ENCODE results near the gene CAMSAP2.
"Not testable (repeated sequence)": the region's sequence is repeated elsewhere in the genome, so short reads cannot be mapped to it uniquely, and the experiment has no call there.

Gene CAMSAP2

GRCh38 chr1:200783926-200784325 is 45.2 kb downstream of the CAMSAP2 start:
- no peak for DNase-seq

DNA sequence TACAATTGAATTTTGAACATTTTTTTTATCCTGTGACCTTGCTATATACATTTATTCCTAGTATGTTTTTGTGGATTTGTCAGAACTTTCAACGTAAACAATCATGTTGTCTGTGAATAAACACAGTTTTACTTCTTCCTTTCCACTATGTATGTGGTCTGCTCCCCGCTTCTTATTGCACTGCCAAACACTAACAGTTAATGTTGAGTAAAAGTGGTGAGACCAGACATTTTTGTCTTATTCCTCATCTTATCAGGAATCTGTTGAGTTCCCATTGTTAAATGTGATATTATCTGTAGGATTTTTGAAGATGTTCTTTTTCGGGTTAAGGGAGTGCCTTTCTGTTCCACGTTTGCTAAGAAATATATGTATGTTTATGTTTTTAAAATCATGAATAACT is 45.9 kb downstream of the CAMSAP2 start:
- no peak for DNase-seq

DNA sequence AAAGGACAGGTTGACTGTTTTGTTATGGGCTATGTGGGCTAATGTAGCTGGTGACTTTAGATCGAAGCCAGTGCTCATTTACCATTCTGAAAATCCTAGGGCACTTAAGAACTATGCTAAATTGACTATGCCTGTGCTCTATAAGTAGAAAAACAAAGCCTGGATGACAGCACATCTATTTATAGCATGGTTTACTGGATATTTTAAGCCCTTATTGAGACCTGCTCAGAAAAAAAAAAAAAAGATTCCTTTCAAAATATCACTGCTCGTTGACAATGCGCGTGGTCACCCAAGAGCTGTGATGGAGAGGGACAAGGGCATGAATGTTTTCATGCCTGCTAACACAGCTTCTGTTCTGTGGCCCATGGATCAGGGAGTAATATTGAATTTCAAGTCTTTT is 48.1 kb downstream of the CAMSAP2 start:
- no peak for DNase-seq

GRCh38 chr1:200787896-200788387 is 49.2 kb downstream of the CAMSAP2 start:
- no peak for DNase-seq

DNA sequence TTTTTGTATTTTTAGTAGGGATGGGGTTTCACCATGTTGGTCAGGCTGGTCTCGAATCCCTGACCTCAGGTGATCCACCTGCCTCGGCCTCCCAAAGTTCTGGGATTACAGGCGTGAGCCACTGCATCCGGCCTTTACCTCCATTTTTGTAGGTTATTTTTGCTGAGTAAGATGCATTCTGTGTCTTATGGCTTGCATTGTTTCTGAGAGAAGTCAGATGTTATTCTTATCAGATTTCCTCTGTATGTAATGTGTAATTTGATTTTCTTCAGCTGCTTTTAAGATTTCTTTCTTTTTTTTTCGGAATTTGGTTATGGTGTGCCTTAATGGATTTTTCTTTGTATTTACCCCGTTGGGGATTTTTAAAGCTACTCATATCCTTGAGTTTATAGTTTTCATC is 52.3 kb downstream of the CAMSAP2 start:
- not testable (repeated sequence) for DNase-seq

GRCh38 chr1:200793677-200794076 is 55.0 kb downstream of the CAMSAP2 start:
- no peak for DNase-seq

GRCh38 chr1:200794506-200795065 is 55.9 kb downstream of the CAMSAP2 start:
- DNase-seq: no peak

GRCh38 chr1:200795156-200795555 is 56.5 kb downstream of the CAMSAP2 start:
- no peak for DNase-seq

- DNase-seq: no peak
Measured at GRCh38 chr1:200802042-200802441, 63.3 kb downstream of the CAMSAP2 start.

DNA sequence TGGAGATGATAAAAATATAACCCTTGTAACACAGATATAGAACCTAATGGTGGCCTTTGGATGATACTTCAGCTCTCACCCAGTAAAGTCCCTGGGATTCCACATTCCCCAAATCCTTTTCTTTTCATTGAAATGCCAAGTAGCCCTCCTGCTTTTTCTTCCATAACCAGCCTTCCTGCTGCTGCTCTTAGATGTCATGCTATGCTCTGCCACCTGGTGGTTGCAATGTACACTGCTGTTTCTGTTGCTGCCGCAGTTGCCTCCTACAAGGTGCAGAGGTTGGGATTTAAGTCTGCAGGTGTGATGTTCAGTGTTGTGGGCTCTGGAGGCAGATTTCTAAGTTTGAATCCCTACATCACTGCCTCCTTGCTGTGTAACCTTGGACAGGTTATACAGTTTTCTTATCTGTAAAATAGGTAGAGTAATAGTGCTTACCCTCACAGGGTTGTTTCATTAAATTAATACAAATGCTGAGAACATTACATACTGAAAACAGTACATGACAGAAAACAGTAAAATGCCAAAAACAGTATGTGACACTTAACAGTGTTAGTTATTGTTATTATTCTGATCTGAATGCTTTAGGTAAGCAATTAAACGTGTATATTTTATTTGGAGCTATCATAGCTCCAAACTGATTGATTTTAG is 64.3 kb downstream of the CAMSAP2 start:
- peak; percentile 68 to 79 for DNase-seq

DNA sequence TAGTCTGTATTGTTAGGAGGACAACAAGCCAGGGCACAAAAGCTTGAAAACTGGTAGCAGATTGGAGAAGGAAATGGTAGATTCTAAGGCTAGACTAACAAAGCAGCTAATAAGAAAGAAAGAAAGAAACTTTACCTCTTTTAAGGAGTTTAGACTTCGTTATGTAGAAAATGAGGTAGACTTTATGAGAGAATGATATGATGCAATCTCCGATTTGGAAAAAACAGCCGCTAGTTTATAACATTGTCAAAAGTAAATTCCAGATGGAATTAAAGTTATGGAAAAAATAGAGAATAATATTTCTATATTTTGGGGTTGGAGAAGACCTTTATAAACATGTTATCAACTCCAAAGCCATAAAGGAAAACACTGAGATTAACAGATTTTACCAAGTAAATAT is 67.0 kb downstream of the CAMSAP2 start:
- no peak for DNase-seq

GRCh38 chr1:200808846-200809245 is 70.2 kb downstream of the CAMSAP2 start:
- no peak for DNase-seq

- no peak for DNase-seq
Measured at GRCh38 chr1:200811704-200812103, 73.0 kb downstream of the CAMSAP2 start.

GRCh38 chr1:200816624-200817224 is 78.0 kb downstream of the CAMSAP2 start:
- not testable (repeated sequence) for DNase-seq

- no peak for DNase-seq
Measured at GRCh38 chr1:200818248-200818647, 79.6 kb downstream of the CAMSAP2 start.

DNA sequence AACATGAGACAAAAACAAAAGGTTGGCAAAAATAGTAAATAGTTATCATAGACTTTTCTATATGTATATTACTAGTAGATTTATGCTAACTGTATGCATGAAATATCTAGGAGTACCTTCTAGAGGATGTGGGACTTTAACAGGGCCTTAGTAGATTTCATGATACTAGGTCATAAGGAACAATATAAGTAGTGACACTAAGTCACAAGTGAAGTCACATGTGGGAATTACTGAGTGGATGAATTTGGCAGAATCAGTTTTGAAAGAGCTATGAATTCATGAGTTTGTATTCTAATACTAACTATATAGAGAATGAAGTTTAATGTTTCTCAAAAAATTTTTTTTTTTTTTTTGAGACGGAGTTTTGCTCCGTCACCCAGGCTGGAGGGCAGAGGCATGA is 81.0 kb downstream of the CAMSAP2 start:
- no peak for DNase-seq

GRCh38 chr1:200831091-200831490 is 92.4 kb downstream of the CAMSAP2 start:
- no peak for DNase-seq

DNA sequence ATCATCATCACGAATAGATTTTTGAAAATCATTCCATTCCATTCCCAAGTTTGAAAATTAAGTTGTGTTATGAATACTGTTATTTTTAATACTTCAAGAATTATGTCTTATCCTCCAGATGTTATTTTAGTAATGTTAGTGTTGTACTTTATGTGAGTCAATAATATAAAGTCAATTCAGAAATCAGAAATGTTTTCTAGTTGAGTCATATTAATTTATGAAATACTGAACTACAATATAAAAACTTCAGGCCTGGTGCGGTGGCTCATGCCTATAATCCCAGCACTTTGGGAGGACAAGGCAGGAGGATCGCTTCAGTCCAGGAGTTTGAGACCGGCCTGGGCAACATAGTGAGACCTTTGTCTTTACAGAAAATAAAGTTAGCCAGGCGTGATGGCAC is 95.7 kb downstream of the CAMSAP2 start:
- no peak for DNase-seq

DNA sequence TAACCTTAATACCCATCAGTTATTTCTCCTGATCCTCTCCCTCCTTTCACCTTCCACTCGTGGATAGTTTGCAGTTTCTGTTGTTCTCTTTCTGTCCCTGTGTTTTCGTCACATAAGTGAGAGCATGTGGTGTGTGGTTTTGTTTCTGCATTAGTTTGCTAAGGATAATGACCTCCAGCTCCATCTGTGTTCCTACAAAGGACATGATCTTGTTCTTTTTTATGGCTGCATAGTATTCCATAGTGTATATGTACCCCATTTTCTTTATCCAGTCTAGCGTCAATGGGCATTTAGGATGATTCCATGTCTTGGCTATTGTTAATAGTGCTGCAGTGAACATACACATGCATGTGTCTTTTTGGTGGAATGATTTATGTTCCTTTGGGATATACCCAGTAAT is 97.5 kb downstream of the CAMSAP2 start:
- DNase-seq: no peak

- peak; percentile 19 to 65 for DNase-seq
Measured at GRCh38 chr1:200837931-200838571, 99.4 kb downstream of the CAMSAP2 start.

DNA sequence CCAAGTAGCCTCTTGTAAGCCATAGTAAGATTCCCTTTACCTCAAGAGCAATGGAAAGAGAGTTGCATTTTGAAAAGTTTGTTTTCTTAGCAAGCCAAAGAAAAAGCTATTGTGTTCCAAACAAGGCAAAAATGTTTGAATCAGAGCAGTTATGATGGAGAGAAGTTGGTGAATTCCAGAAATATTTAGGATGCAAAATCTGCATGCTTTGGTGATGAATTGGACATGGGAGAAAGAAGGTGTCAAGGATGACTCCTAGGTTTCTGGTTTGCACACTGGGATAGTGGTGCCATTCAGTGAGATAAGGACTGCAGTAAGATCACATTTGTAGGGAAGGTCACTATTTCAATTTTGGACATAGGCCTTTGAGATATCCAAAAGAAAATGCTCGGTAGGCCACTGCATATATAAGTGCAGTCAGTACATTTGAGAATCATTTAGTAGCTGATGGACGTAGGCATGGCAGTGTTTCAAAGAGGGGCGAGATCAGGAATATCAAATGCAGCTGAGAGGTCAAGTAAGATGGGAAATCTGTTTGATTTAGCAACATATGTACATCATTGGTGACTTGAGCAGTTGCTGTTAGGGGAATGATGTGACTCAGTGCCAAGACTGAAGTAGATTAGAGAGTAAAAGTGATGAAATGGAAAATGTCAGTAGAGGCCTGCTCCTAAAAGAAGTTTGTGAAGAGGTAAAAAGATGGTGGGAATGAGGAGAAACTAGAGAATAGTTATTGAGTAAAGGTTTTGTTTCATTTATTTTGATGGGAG is 100.2 kb downstream of the CAMSAP2 start:
- no peak for DNase-seq

- DNase-seq: no peak
Measured at GRCh38 chr1:200845360-200845759, 106.7 kb downstream of the CAMSAP2 start.

- no peak for DNase-seq
Measured at GRCh38 chr1:200846398-200846797, 107.7 kb downstream of the CAMSAP2 start.

Measured in Kasumi-1 (cell line).